Effector memory CD4-positive, alpha-beta T cell (primary cell): ENCODE results near the gene TENM4.

Source experiments
- DNase-seq, 3 donors: peaks; one replicate each; pipeline ENCODE4 v3.0.0-alpha.2; 2020
- H3K27ac ChIP-seq: 2 replicates; pipeline ENCODE4 v1.7.0; 2013; ENCODE audit warnings: mild to moderate bottlenecking, low read length, moderate library complexity; ENCODE audit not compliant: insufficient read depth, poor library complexity, severe bottlenecking
- H3K27me3 ChIP-seq: replicated peaks from 2 replicates; pipeline ENCODE4 v1.7.0; 2013; ENCODE audit warnings: mild to moderate bottlenecking, low read length; ENCODE audit not compliant: insufficient read depth, control insufficient read depth, poor library complexity, severe bottlenecking
- H3K36me3 ChIP-seq: 2 replicates; pipeline ENCODE4 v1.7.0; 2013; ENCODE audit warnings: mild to moderate bottlenecking, low read length, moderate library complexity; ENCODE audit not compliant: control insufficient read depth, insufficient read depth
- H3K4me1 ChIP-seq: 2 replicates; pipeline ENCODE4 v1.7.0; 2013; ENCODE audit warnings: low read length, mild to moderate bottlenecking; ENCODE audit not compliant: control insufficient read depth, insufficient read depth, poor library complexity, severe bottlenecking
- H3K4me3 ChIP-seq: 2 replicates; pipeline ENCODE4 v1.7.0; 2013; ENCODE audit warnings: low read length, low read depth, mild to moderate bottlenecking; ENCODE audit not compliant: insufficient read depth, poor library complexity, severe bottlenecking
- H3K9me3 ChIP-seq: 2 replicates; pipeline ENCODE4 v1.7.0; 2013; ENCODE audit warnings: mild to moderate bottlenecking, low read length, moderate library complexity; ENCODE audit not compliant: control insufficient read depth

TENM4 gene

DNA sequence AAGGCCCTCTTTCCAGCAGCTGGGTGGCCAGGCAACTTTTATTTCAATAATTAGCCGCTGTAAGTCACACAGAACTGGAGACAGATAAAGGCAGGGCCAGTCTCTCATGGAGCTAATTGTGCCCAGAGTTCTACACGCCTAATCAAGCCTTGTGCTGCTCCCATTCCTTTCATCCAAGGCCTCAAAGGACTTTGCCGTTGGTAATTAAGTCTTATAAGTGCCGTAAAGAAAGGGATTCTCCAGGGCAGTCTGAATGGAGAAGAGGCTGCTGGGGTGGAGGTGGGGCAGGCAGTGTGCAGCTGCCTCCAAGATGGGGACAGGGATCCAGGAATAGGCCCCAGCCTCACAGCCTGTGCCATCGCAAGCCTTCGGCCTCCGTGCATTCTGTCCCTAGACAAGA, 357.9 kb downstream of the TENM4 start:
- Histone ChIP-seq H3K27ac (no peak overlapping the region), H3K36me3 (no peaks in the 10 kb centered on the region), H3K4me1 (no peaks in the 10 kb centered on the region), H3K4me3 (no peak overlapping the region), H3K27me3 (no peaks in the 10 kb centered on the region), H3K9me3 (no peaks in the 10 kb centered on the region)
- DNase-seq, result no peak

DNA sequence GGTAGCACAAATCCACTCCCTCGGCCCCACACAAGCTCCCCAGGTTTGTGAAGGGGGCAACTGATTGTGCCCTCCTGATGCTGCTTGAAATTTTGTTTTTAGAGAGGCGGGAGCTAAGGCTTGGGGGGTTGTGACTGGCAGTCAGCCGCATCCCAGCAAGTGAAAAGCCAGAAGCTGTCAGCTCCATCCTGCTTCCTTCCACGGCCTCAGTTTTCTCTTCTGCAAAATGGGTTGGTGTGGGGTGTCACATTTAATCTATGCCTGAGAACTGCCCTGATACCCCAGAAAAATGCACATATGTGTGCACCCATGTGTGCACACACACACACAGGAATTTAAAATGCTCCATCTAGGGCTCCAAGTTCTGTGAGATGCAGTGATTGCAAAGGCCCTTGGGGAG, 358.6 kb downstream of the TENM4 start:
- Histone ChIP-seq H3K27ac (no peak overlapping the region), H3K4me1 (no peaks in the 10 kb centered on the region), H3K36me3 (no peaks in the 10 kb centered on the region), H3K27me3 (no peaks in the 10 kb centered on the region), H3K9me3 (no peaks in the 10 kb centered on the region), H3K4me3 (no peak overlapping the region)
- no peak for DNase-seq

DNA sequence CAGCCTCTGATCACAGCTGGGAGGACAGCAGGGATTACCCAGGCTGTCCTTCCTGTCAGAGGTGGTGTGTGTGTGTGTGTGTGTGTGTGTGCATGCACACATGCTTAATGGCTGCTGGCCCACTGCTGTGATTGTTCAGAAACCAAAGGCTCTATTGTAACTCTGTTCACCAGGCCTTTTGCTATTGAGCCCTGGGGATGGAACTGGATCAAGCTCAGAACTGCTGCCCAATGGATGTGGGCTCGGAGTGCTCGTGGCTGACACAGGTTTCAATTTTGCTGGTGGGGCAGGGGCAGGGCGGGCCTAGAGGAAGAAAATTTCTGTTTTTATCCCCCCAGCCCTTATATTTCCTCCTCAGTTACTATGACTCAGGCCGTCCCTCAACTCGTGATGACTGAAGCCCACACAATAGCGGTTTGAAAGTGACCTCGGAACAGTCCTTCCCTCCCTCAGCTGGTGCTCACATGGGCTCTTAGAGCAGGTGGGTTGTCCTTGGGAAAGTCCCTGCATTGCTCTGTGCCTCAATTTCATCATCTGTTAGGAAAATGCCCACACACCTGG, 359.3 kb downstream of the TENM4 start:
- DNase-seq, result no peak
- H3K36me3 ChIP-seq, result no peaks in the 10 kb centered on the region
- H3K4me3 ChIP-seq, result no peak overlapping the region
- H3K27ac ChIP-seq, result no peak overlapping the region
- no peaks in the 10 kb centered on the region for H3K9me3 ChIP-seq
- no peaks in the 10 kb centered on the region for H3K27me3 ChIP-seq
- no peaks in the 10 kb centered on the region for H3K4me1 ChIP-seq

DNA sequence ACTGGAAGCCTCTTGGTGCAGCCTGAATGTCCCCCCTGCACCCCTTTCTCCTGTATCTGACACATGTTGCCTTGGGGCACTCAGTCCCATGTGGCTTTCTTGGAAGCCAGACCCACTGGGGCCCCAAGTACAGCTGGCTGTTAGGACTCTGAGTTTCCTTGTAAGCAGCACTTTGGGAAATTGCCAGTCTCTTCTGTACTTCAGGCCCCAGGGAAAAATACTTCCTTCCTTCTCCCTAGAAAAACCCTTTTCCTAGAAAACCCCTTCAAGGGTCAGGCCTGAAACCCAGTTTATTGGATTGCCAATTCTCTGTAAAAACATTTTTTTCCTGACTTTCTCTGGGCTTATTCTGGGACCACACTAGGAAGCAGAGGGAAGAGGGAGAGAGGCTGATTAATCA, 360.3 kb downstream of the TENM4 start:
- Histone ChIP-seq H3K4me3 (no peak overlapping the region), H3K9me3 (no peaks in the 10 kb centered on the region), H3K4me1 (no peaks in the 10 kb centered on the region), H3K27me3 (no peaks in the 10 kb centered on the region), H3K27ac (no peak overlapping the region), H3K36me3 (no peaks in the 10 kb centered on the region)
- DNase-seq, result no peak

DNA sequence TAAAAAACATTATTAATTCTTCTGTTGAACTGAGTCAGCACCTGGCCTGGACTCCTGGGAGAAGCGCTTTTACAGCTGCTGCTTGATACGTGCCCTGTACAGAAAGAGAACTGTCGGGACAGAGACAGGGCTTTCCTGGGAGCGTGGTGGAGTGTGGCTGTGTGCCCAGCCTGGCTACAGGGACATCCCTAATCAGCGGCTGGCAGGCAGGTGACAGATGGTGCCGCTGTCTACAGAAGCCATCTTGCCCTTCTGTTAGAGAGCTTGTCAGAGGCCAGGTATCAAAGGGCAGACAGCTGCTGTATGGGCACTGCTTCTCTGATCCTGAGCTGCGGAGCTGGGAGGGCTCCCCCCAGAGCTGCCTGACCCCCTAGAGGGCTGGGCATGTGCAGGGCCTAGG, 361.8 kb downstream of the TENM4 start:
- Histone ChIP-seq H3K36me3 (no peaks in the 10 kb centered on the region), H3K27ac (no peak overlapping the region), H3K4me1 (no peaks in the 10 kb centered on the region), H3K9me3 (no peaks in the 10 kb centered on the region), H3K4me3 (no peak overlapping the region), H3K27me3 (no peaks in the 10 kb centered on the region)
- no peak for DNase-seq

DNA sequence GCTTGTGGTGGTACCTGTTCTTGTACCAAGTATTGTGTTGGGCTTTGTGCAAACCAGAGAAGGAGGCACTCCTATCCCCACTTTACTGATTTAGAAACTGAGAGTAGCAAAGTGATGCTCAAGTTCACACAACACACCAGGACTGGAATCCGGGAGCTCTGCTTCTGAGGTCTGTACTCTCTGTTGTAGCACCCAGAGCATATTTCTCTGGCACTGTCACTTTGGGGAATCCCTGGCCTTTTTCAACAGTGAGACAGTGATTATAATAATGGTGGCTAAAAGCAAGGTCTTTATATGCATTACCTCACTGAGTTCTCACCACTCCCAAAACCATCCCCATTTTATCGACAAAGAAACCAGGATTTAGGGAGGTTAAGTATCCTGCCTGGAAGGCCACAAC, 362.4 kb downstream of the TENM4 start:
- Histone ChIP-seq H3K27ac (no peak overlapping the region), H3K36me3 (no peaks in the 10 kb centered on the region), H3K9me3 (no peaks in the 10 kb centered on the region), H3K4me3 (no peak overlapping the region), H3K27me3 (no peaks in the 10 kb centered on the region), H3K4me1 (no peaks in the 10 kb centered on the region)
- no peak for DNase-seq

DNA sequence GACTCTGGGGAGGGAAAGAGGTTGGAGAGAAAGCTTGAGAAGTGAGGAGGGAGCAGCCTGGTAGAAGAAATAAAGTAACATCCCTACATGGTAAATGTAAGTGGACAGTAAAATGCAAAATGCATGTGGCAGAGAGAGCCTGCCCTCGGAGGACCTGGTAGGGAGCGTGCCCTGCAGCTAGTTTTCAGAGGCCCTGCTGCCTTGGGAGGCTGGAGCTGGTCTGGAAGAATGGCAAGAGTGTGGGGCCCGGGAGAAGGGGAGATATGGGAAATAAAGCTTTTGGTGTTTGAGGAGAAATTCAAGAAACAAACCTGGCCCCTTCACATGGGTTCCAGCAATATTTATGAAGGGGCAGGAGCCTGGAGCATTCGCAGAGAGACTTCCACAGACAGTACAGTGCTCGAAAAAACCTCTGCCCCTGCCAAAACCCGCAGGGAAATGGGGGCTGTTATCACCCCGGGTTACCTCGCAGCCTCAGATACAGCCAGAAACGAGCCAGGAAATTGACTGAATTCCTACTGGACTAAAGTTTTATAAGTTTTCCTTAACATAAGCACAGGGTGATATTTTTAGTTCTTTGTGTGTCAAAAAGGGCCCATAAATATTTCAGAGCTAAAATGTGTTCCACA, 363.0 kb downstream of the TENM4 start:
- H3K9me3 ChIP-seq, result no peaks in the 10 kb centered on the region
- H3K27me3 ChIP-seq, result no peaks in the 10 kb centered on the region
- H3K4me3 ChIP-seq, result no peak overlapping the region
- H3K27ac ChIP-seq, result no peak overlapping the region
- no peak for DNase-seq
- no peaks in the 10 kb centered on the region for H3K4me1 ChIP-seq
- no peaks in the 10 kb centered on the region for H3K36me3 ChIP-seq

DNA sequence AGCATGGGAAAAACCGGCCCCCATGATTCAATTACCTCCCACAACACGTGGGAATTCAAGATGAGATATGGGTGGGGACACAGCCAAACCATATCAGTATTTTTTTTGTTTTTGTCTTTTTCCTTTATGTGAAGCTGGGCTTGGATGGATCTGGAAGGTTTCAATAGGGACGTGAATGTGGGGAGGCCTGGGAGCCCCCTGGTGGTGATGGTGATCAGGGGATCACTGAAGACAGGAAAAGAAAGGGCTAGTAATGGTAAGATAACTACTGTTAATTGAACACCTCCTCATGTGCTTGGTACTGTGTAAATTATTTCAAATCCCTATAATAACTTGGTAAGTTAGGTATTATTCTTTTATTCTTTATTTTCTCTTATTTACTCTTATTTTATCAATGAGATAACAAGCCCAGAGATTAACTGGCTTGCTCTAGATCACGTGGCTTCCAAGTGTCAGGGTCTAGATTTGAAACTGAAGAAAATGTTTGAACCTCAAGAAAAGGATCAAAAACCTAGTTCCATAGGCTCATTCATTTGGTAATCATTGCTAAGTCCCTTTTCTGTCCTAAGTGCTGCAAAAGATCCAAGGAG, 364.2 kb downstream of the TENM4 start:
- Histone ChIP-seq H3K4me3 (no peak overlapping the region), H3K4me1 (no peaks in the 10 kb centered on the region), H3K27me3 (no peaks in the 10 kb centered on the region), H3K9me3 (no peaks in the 10 kb centered on the region), H3K27ac (no peak overlapping the region), H3K36me3 (no peaks in the 10 kb centered on the region)
- no peak for DNase-seq

DNA sequence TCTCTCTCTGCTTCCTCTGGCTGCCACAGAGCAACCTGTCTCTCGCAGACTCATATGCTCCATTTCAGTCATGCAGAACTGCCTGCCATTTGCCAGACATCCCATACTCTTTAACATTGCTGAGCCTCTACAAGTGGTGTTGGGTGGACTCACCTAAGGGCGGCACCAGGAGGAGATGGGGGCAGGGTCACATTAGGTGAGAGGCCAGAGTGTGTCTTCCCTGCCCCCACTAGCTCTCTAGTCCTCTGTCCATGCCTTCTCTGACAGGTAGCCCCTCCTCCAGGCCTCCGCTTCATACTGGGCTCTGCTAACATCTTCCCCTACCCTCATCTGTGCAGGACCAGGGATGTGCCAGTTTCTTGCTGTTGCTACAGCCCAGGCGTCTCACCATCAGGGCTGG, 366.3 kb downstream of the TENM4 start:
- H3K4me1 ChIP-seq, result no peaks in the 10 kb centered on the region
- no peaks in the 10 kb centered on the region for H3K9me3 ChIP-seq
- no peak overlapping the region for H3K27ac ChIP-seq
- no peaks in the 10 kb centered on the region for H3K27me3 ChIP-seq
- no peaks in the 10 kb centered on the region for H3K36me3 ChIP-seq
- no peak overlapping the region for H3K4me3 ChIP-seq
- no peak for DNase-seq

DNA sequence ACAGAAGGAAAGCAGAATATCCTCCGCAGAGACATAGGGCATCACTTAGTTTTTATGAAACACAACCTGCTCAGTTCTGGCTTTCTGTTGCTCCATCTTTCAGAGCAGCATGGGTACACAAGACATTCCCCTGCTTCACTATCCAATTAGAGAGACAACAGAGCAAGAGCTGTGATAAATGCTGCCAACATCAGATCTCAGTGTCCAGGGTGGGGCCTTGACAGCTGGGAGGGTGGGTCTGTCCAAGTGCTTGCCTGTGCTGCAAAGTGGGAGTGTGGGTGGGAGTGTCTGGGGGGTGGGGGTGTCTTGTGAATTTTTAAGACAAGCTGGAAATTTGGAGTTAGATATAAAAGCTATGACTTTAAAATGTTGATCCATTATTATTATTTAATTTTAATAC, 369.6 kb downstream of the TENM4 start:
- H3K36me3 ChIP-seq, result no peaks in the 10 kb centered on the region
- H3K4me3 ChIP-seq, result no peak overlapping the region
- H3K27ac ChIP-seq, result no peak overlapping the region
- no peaks in the 10 kb centered on the region for H3K4me1 ChIP-seq
- no peak for DNase-seq
- H3K27me3 ChIP-seq, result no peaks in the 10 kb centered on the region
- no peaks in the 10 kb centered on the region for H3K9me3 ChIP-seq
